HG03025 (cell line): ENCODE results near the gene AMHR2.
A peak's percentile ranks its signal among the peaks of the same experiment; 100 is the strongest.

ENCODE experiments used
- ATAC-seq: cut with Tn5 transposase; IDR thresholded peaks from one replicate; pipeline ENCODE4 v1.9.1; 2021; ENCODE audit warnings: mild to moderate bottlenecking, moderate library complexity; ENCODE audit not compliant: unreplicated experiment, low FRiP score

The AMHR2 gene

DNA sequence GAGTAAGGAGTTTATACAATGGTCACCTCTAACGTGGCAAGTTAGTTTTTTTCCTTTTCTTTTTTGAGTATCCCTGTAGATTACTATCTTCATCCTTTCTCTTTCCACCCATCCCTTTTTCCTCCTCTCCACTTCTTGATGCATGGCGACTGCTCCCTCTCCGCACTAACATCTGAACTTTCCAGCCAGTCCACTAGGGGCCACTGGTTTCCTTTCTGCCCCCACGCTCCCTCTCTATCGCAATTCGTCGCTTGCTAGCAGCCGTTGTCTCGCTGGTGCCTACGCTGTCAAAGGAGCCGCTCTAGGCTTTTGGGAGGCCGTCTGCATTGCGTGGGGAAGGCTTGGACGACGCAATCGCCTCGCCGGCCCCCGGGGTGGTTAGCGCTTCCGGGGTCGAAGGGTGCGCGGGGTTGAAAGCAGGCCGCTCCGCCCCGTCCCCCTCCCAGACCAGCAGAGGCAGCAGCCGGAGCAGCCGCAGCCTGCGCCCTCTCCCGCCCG is 28.1 kb downstream of the AMHR2 start, which contains the start of gene PCBP2:
PCBP2 (plus strand) TSS at position 442 of the 498 bp plus-strand sequence. CDS start 2,699 bp downstream, outside the sequence.
- peak; percentile 89 for ATAC-seq

DNA sequence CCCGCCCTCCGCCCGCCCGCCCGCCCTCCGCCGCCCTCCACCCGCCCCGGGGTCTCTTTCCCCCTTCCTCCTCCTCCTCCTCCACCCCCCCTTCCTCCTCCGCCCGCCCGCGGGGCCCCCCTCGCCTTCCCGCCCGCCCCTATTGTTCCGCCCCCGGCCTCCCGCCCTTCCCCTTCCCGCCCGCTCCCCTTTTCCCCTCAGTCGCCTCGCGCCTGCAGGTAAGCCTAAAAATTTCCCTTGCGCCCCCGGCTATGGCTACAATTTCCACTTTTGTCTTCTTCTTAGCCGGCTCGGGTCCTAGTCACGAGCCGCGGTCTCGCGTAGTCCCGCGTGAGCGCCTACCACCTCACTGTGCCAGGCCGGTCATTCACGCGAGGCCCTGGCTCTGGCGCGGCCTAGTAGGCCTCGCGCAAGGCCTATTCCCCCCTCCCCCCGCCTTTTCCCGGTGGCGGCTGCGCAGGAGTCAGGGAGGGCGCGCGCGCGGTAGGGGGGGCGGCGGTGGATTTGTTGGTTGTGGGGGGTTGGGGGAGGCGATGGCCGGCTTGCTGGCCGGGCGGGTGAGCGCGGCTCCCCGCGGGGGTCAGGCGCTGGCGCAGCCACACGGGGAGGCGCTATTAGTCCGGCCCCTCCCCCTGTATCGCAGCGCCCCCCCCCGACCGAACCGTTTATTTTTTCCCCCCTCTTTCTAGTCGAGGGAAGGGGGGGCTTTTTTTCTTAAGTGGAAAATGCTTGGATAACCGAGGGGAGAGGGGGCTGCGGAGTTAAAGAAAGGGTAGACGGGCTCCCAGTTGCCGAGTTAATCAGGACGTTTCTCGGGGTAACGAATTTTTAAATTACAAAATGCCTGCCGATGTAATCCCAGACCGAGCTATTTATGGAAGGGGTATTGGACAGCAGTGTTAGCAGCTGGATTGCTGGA is 28.8 kb downstream of the AMHR2 start:
- peak; percentile 38 for ATAC-seq

DNA sequence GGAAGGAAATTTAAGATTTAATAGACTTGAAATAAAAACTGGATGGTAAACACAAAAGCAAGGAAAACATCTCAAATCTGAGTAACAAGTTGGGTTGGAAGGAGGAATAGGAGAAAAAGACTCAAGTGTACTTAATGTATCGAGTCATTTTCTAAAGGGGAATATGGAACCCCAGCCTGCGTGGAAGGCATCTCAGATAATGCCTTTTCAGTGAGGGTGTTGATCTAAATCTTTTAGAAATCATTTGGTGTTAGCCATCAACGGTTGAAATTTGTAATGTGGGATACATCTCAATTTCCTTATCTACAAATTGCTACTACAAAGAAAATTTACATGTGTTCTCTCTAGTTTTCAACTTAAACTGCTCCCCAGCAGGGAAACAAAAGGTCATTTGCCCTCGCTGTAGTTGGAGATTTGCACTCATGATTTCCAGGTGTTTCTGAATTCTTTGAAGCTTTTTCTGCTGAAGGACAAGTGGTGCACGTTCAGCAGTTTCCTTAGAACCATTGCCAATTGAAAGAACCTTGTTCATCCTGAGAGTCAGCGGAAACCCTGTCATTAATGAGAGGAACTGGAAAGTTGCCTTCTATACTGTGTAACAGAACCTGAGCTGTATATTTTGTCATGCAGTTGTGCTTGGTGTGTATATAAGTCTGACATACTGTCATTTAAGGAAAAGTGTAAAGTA is 30.4 kb downstream of the AMHR2 start:
- no peak for ATAC-seq

DNA sequence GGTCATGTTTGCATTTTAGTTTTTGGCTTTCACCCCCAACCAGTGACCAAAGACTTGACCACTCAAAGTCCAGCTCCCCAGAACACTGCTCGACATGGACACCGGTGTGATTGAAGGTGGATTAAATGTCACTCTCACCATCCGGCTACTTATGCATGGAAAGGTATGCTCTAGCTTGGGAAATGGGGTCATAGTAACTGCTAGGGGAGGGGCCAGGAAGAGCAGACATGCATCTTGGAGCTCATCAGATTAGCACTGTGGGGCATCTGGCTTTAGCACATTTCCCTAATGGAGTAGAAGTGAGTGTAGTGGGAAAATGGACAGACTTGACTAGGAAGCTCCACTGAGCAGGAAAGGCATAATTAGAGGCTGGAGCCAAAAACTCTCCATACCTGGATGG is 31.1 kb downstream of the AMHR2 start:
- no peak for ATAC-seq

DNA sequence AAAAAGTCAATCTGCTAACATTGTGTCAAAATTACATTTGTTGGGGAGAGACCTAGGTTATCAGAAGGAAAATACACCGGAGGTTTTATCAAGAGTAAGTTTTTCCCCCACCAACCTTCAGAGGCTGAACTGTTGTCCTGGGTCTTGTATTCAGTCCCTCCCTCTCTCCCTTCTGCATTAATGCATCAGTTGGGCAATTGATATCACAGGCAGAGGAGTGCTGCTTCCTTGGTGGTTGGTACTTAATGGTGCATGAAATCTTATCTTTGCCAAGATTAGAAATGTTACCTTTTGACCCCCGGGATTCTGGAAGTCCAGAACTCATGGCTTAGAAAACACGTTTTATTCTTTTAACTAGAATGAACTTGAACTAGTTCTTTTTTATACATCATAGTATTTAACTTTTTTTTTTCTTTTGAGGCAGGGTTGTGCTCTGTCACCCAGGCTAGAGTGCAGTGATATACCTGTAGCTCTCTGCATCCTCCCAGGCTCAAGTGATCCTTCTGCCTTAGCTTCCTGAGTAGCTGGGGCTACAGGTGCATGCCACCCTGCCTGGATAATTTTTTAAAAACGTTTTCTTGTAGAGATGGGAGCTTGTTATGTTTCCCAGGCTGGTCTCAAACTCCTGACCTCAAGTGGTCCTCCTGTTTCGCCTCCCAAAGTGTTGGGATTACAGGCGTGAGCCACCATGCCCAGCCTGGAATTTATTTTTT is 33.2 kb downstream of the AMHR2 start:
- ATAC-seq, result no peak

DNA sequence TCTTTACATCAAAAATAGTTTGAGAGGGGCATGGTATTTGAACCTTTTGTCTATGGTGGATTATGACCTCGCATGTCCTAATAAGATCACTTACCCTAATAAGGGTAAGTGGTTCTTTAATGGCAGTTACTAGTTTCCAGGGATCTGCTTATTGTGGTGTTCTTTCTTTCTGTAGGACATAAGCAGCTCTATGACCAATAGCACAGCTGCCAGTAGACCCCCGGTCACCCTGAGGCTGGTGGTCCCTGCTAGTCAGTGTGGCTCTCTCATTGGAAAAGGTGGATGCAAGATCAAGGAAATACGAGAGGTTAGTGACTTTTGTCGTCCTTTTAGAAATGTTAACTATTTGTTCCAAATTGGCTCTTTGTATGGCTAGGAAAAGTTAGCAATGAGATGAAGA is 35.4 kb downstream of the AMHR2 start:
- ATAC-seq, result no peak

DNA sequence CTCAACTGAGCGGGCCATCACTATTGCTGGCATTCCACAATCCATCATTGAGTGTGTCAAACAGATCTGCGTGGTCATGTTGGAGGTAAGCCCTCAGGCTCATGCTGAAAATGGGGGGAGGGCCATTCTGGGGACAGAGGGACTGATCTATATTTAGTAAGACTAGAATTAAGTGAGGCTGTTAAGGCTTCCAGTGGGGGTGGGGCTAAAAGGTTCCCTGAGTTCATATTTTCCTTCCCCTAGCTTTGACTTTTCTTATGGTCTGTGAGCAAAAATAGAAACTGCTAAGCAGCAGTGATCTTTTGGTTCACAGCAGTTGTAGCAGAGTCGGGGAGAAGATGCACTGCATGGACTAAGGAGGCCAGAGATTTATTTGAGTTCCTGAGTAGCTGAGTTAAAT is 37.4 kb downstream of the AMHR2 start:
- no peak for ATAC-seq

DNA sequence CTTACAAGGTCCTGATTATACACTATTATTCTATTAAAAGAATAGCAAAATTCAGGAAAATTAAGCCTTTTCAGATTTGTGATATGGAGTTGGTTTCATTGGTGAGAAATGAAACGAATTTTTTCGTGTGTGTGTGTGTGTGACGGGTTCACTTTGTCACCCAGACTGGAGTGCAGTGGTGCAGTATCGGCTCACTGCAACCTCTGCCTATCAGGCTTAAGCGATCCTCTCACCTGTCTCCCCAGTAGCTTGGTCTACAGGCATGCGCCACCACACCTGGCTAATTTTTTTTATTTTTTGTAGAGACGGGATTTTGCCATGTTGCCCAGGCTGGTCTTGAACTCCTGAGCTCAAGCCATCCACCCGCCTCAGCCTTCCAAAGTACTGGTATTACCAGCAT is 37.9 kb downstream of the AMHR2 start:
- ATAC-seq, result no peak

DNA sequence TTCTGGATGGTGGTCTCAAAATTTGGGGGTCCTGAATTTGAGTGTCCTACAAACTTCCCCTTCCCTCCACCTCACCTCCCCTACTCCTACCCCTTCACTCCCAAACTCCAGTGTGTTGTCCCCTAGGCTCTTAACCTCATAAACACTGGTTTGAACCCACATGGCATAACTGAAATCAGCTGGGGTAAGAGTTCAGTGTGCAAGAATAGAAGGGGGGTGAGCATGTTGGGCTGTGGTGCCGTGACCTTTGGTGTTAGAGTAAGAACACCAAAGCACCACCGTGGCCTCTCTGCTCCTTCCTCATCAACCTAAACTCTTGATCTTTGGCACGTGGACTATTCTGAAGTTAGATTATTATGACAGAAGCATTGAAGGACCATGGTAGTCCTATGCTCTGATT is 39.3 kb downstream of the AMHR2 start:
- ATAC-seq, result no peak

DNA sequence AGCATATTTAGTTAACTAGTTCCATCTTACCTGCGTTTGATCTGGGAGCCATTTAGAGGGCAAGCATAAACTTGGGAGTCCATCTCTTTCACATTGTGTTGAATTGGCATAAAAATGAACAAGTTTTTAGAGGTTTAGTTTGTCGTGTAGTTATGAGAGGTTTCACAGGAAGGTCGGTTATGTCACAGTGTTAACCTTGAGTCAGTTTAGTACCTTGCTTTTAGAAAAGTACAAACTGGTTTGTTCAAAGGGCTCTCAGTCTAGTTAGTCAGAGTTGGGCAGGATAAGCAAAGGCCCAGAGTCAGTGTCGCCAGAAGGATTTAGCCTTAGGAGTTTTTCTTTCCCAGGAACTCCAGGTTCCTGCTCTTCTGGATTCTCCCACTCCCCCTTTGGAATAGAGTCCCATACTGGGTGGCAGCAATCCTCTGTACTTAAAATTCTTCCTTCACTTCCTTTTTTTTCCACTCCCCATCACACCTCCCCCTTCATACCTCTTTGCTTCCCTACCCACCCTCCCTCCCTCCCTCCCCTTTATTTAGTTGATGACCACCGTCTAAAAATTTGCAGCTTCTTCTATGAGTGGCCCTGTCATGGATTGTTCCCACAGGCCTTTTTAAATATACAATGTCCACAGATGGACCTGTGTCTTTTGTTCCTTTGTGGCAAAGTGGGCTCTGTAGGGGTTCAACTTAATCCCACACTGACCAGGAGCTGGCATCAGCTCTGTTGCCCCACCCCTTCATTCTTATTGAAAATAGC is 40.3 kb downstream of the AMHR2 start:
- ATAC-seq, result no peak

DNA sequence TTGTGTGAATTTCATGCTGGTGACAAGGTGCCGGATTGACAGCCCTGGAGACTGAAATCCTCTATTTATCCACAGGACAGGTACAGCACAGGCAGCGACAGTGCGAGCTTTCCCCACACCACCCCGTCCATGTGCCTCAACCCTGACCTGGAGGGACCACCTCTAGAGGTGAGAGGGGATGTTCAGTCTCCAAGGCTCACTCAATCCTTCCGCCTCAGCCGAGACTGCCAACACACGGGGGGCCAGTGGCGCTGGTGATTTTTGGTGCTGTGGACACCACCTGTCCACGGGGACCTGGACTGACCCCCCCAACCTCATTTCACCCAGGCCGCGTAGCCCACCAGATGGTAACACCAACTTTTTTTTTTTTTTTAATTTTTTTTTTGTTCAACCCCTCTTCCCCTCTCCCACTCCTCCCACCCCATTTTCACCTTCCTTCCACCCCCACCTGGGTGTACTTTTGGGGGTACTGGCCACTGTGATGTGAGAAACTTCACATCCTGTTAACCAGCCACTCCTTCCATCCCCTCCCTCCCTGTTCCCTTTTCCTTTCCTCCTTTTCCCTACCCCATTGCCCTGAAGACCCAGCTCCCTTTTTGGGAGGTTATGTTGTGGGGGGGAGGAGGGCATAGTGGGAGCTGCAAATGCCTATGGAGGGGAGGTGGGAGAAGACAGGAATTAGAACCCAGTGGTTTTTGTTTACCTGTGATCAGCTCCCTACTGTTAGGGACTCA is 41.2 kb downstream of the AMHR2 start:
- no peak for ATAC-seq

DNA sequence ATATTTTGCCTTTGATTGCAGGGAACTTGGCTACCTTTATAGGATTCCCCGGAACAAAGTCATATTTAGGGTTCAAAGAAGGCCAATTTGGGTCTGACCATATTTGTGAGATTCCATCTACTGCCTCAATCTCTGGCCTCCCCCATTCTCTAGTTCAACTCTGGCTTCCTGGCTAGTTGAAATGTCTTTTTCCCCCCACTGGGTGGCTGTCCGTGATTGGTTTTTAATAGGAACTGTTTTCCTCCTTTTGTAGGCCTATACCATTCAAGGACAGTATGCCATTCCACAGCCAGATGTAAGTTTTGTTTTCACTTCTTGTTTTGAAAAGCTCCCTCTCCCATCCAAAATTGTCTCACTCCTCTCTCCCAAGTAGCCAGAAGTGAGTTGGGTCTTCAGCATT is 42.0 kb downstream of the AMHR2 start:
- no peak for ATAC-seq

DNA sequence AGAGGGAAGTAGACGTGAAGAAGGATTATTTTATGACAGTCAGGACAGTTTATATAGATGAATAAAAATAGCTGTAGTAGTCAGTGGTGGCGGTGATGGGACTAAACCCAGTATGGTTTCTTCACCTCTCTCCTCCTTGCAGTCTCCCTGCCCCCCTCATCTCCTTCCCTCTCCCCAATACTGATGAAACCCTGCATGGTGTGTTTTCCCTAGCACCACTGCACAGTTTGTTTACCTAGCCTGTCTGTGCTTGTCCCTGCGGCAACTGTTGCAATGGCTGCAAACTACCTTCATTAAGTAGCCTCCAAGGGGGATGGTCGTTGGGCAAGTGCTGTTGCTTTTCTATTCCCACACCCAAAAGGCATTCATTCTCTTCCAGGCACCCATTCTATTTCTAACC is 43.0 kb downstream of the AMHR2 start:
- no peak for ATAC-seq

DNA sequence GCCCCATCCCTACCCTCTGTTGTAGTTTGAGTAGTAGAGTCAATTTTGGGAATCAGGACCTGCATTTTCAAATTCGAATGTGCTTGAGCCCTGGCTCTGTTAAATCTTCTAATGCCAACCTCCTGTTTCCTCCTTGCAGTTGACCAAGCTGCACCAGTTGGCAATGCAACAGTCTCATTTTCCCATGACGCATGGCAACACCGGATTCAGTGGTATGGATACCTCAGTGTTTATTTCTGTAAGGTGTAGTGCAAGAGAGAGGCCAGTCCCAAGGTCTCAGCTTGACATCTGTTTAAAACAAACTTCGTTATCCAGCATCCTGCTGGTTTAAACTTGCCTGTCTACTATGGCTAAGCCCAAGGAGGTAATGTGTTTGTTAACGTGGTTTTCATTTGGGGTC is 43.4 kb downstream of the AMHR2 start:
- ATAC-seq, result no peak

DNA sequence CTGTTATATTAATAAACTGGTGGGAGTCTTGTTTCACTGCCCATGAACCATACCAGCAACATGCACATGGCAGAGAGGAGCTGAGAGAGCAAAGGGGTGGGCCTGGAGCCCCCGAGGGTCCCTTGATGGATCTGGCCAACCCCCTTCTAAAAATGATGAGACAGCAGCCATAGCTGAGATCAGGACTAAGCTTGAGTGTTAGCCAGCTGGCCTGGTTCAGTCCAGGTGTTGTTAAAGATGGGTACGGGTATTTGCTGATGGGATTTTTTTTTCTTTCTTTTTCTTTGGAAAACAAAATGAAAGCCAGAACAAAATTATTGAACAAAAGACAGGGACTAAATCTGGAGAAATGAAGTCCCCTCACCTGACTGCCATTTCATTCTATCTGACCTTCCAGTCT is 44.2 kb downstream of the AMHR2 start:
- ATAC-seq, result no peak

DNA sequence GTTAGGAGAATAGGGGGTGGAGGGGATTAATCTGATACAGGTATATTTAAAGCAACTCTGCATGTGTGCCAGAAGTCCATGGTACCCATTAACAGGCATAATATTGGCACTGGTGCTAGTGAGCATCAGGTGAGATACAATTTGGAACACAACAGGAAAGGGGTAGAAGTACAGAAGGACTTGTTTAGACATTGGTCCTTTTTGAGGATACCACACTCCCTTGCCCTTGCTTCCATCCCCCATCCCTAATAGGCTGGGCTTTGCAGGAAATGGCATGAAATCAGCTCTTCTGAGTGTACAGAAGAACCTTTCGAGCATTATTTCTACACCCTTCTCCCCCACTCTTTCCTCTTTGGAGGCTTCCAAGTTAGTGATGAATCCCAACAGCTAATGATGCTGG is 44.6 kb downstream of the AMHR2 start:
- ATAC-seq, result no peak

DNA sequence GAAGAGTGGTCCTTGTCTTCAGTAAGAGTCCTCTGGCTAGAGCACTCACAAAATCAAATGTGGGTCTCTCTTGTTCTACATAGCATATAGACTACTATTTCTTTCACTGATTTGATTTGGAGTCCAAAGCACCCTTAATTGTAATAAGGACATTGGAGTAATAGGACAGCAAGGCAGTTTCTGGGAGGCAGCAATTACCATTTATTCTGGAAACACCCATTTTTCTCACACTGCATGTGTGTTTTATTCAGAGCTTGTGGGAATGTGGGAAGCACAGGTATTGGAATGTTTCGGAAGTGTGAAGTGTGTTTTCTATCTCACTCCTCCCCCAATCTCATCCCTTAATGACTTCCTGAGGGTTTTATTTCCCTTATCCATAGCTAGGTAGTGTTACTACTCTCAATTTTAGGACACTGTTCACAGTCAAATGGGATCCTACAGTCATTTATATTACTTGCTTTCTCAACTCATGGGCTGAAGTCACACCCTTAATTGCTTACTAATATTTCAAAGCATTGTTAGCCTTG is 48.5 kb downstream of the AMHR2 start:
- no peak for ATAC-seq

DNA sequence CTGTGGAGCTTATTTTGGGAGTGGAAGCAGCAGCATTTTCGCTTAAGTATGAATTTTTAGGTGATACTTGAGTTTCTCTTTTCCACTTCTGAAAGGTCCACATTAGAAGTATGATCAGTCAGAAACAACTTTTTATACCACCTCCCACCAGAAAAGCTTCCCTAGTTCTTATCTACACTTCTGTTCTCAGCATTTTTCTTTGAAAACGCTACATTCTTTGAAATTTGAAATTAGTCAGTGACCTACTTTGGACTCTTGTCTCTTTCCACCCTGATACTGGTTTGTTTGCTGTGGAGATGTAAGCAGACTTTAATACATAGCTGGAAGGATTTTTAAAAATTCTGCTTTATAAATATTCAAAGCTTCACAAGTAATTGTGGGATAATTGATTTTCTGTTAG is 50.4 kb downstream of the AMHR2 start:
- no peak for ATAC-seq

DNA sequence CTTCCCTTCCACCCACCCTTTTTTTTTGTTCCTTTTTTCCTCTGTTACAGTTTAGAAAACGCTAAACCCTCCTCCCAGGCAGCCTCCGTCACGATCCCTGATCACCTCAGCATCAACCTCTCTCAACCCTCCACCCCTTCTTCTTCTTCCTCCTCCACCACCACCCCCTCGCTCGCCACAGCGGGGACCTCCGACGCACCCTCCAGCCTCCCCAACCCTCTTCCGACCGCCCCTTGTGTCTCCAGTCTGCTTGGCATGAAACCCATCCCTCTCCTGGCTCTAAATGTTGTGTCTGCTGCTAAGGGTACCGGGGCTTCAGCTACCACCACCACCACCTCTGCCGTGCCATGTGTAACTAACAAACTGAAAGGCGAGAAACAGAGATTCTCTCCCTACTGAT is 51.2 kb downstream of the AMHR2 start:
- no peak for ATAC-seq
